Ecto neural progenitor cell (in vitro differentiated cells): ENCODE measurements around the gene CDH26.

ENCODE experiments used
- DNase-seq: peaks from one replicate; pipeline ENCODE4 v3.0.0-alpha.2; 2018; ENCODE audit warnings: low spot score

The CDH26 gene

DNA sequence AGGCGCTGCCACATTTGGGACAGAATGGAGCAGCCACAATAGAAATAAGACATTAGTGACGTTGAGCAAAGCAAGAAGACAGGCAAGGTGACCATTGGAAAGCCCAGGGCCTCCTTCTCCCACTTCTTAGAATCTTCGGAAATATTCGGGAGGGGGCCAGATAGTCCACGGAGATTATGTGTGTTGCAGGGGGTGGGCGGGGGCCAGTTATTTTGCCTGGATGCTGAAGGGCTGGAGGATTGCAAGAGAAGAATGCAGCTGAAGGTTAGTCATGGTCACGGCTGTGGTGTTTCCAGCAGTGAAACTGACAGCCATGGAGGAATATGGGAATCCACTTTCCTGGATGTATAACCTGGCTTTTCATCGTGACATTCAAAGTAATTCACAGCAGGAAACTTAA is 88.6 kb downstream of the CDH26 start:
- DNase-seq, result no peak

- DNase-seq, result no peak
These were observed 90.7 kb downstream of the CDH26 start for GRCh38 chr20:60048634-60049521.

DNA sequence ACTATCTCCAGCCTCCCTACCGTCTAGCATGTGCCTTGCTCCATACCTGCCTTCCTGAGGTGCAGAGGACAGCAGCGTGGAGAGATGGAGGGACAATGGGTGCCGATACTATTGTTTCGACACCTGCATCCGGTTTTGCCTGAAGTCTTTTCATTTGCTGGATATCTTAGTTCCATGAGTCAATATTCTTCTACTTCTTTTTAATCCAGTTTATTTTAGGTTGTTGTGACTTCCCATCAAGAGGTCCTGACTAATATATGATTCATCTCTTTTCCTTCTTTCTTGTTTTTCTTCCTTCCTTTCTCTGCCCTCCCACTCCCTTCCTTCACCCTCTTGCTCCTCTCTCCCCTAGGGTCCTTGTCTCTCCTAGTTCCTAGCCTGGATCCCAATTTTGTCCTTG is 91.4 kb downstream of the CDH26 start:
- peak; percentile 19 for DNase-seq

DNA sequence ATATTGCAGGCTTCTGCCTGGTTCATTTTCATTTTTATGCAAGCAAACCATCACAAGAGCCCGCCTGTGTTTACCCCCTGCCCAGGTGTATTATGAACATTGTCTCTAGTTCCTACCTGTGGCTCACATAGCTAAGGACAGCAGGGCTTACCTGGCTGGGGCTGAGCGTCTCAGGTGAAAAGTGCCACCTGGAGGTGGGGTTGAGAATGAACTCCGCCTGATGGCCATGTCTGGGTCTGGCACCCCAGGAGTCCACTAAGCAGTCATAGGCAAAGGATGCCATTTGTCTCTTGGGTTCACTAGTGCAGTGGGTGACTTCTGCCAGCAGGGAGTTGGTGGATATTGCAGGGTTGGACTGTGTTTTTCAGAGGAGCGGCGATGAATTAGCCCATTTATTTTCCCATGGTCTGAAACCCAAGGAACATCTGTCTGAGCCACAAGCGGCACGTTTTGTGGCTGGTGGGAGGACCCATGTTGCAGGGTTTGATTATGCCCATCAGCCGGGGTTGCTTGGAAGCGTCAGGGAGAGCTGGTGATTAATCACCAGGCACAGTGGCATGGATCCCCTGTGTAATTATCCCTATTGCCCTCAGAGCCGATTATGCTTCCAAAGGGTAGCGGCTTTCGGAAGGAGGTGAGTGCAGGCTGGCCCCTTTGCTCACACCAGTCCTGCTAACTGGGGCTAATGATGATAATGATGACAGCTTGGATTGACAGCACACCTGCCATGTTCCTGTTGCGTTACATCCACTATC is 92.1 kb downstream of the CDH26 start:
- DNase-seq, result peak; percentile 29

GRCh38 chr20:60051911-60052310 is 93.7 kb downstream of the CDH26 start:
- DNase-seq, result peak; percentile 10

DNA sequence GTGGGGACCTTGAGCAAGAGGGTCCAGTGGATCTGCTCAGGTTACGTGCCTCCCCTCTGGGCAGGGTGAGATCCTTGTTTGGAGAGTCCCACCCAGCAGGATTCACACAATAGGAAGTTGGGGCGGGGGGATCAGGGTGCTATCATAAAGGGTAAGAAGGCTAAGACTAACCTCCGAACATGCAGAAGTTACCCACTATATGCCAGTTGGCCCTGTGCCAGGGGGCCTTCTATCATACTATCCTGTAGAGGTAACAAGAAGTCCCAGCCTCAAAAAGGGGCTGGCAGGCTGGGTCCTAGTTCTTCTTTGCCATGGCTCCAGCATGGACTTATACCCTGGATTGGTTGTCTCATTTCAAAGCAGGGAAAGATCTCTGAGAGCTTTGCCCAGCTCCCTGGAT is 94.1 kb downstream of the CDH26 start:
- peak; percentile 11 for DNase-seq

DNA sequence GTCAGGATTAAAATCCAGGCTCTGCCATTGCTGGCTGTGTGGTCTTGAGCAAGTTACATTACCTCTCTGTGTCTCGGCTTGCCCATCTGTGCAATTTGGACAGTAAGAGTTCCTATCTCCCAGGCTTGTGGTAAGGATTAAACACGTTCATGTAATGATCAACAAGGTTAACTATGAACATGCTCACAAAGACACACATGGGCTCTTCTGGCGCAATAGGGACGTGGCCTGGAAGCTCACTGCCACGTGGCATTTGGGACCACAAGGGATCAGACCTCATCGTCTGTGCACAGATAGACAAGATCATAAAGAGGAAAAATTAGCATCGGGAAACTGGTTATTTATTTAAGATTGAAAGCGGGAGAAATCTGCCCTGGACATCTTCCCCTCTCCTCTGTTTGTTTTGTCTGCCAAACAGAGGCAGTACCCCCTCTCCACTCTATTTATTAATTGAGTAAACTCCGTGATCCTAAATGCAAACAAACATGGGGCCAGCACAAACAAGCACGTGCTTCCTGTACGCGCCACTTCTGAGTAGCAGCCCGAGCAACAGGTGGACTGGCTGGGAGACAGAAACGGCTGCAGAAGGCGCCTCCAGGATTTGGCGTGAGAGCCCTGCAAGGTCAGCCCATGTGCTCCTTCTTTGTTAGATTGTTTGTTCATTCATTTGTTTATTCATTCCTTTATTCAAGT is 95.0 kb downstream of the CDH26 start:
- DNase-seq, result peak; percentile 22

- peak; percentile 19 for DNase-seq
These were observed 95.6 kb downstream of the CDH26 start for GRCh38 chr20:60053818-60054190.

DNA sequence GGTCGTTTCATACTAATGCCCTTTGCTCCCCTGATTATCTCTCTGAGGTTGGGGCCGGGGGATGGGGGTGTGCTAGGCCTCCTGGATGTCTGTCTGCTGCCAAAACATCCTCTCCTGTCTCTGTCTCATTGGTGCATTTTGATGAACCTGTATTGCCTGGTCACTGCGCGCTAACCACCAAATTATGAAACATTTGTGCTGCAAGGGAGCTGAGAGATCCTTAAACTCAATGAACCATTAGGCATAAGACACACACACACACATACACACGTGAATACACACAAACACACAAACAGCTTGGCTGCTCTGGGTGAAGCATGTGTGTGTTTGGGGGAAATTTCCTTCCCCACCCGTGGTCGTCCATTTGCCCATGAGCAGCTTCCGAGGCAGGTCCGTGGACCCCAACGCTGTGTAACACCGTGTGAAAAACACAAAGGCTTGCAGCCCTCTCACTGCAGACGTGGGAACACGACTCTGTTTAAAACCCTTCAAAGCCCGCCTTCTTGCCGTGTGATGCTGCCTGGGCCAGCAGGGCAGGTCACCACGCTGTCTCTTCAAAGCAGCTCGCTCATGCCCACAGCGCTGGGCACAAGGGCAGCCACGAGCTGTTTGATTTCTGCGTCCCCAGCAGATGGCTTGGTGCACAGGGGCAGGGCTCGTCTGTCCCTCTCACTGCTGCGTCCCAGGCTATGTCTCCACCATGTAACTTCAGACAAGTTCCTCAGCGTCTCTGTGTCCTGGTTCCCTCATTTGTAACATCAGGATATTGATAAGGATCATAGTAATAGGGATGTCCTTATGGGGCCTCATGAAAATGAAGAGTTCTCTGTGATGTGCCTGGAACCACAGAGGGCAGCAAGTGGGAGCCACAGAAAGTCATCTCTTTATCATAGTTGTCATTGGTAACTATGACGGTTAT is 96.8 kb downstream of the CDH26 start:
- DNase-seq, result peak; percentile 26

- DNase-seq, result peak; percentile 36
These were observed 97.5 kb downstream of the CDH26 start for GRCh38 chr20:60055740-60056139.

GRCh38 chr20:60056407-60057122 is 98.3 kb downstream of the CDH26 start:
- peak; percentile 15 for DNase-seq

DNA sequence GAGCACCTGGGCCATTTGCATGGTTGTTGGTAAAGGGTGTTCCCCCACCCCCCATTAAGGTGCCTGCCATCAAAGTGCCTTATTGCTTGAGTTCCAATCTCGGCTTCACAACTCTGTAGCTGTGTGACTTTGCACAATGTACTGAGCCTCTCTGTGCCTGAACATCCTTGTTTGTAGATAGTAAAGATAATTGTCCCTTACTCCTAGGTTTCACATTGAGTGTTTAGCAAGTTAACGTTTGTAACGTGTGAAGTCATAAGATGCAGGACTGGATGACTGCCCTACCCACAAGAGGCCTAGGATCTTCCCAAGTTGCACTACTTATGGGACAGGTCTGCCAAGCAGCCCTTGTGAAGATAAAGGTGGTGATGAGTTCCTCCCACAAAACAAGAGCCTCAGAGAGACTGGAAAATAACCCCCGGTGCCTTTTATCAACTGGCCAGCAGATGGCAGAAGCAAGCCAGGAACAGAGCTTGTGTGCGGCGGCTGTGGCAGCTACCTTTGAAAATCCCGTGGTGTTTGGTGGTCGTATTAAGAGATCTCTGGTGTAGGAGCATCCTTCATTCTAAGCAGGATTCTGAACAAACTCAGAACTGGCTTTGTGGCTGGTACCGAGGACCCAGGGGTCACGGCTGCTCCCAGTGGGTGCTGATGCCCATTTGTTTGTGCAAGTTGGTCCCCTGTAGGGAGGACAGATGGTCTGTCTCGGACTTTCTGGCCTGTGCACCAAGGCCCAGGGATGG is 99.1 kb downstream of the CDH26 start:
- peak; percentile 76 for DNase-seq

DNA sequence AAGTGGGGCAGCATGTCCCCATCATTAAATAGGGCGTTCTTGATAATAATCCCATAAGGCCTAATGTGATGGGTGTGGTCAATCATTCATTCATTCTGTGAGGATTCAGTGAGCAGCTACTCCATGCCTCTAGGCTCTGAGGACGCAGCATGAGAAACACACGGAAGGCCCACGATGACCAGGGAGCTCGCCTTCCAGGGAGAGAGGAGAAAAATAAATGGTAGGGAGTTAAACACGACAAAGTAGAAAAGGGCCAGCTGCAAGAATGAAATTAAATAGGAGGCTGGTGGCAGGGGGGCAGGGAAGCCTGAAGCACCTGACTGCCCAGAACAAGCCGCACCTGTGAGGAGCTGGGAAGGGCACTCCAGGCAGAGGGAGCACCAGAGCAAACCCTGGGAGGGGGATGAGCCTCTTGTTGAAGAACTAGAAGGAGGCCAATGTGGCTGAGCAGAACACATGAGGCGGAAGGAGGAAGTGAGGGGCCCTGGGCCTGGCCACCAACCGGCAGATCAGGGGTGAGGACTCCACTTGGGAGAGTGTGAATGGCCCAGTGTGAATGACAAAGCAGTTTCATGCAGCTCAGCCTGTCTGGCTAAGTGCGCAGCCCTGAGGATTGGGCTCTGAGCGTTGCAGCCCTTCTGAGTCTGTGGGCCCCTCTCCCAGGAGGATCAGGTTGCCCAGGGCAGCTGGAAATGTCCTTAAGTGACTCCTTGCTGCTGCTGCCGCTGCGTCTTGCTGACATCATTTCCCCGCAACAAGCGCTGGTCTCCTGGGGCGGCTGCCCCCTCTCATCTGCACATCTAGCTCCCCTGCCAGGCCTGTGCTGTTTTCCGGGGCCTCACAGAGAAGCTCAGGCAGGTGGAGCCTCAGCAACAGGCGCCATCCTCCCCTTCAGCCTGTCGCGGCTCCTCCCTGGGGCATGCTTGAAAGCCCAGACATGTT is 99.9 kb downstream of the CDH26 start:
- peak; percentile 56 for DNase-seq

- DNase-seq, result peak; percentile 42
These were observed 100.7 kb downstream of the CDH26 start for GRCh38 chr20:60058879-60059278.

DNA sequence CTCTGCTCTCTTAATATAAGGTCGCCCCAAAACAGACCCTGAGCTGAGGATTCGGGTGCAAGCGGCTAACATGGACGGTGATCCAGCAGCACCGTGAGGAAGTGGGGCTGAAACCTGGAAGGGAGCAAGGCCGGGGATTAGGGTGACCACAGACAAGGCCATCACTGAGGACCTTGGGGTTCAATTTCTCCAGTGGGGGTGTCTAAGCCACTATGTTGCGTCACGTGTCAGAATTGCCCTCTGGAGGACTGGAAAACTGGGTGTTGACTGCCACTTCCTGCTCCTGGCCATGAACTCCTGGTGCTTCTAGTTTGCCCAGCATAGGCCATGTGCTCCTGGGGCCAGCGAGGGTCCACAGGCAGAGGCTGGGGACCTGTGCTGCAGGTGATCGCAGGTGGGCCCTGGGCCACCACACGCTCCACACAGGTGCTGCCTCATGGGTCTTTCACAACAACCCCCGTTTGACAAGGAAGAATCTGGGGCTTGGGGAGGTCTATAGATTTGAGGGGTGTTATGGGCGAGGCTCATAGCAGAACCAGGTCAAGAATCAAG is 101.9 kb downstream of the CDH26 start:
- DNase-seq, result peak; percentile 12

DNA sequence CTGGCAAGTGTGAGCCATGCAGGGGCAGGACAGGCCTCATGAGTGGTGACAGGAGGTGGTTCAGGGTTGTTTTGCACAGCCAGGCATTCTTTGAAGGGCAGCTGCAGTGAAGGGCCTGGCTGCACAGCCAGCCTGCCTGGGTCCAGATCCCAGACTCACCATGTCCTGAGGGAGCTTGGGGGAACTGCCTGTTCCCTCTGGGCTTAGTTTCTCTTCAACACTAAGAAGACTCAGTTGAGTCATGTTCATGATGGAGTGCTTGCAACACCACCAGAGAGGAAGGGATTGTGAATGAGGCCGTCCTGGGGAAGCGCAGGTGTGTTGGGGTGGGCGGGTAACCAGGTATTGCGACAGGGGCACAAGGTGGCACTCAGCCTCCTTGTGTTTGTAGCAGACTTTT is 102.4 kb downstream of the CDH26 start:
- DNase-seq, result no peak

DNA sequence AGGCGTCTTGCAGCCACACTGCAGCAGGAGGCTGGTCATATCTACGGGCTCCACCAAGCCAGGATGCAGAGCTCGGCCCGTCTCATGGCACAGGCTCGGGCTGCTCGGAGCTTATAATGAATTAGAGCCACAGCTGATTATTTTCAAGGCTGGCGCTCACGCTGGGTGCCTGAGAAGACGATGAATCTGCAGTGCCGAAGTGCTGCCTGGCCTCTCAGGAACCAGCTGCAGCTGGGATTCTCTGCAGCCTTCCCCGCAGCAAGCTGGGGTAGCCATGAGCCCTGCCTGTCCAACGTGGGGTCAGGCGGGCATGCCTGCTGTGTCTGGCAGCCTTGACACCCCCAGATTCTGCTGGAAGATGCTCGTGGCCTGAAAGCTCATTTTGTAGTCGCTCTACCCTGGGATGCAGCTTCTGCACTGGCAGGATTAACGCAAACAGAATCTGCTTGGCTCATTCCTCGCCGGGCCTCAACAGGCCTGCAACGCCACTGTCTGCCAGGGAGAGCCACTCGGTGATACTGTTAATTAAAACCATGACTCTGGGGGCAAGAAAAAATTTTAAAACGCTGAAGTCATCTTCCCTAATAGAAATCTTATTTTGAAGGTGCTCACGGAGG is 104.3 kb downstream of the CDH26 start:
- DNase-seq, result no peak

- DNase-seq, result no peak
These were observed 104.8 kb downstream of the CDH26 start for GRCh38 chr20:60063048-60063451.
